ENCODE data around the gene CEP41.

GRCh38 chr7:130367088-130367755 is 73.6 kb downstream of the CEP41 start:
- no peak for TF ChIP-seq CTCF (IDR thresholded peaks at IDR 0.05)
- no peak for TF ChIP-seq POLR2A (IDR thresholded peaks at IDR 0.05)

Measured in heart left ventricle (tissue), 13 donors.